ENCODE results near the gene TGFBR1.

- TF ChIP-seq, protein P1, sequence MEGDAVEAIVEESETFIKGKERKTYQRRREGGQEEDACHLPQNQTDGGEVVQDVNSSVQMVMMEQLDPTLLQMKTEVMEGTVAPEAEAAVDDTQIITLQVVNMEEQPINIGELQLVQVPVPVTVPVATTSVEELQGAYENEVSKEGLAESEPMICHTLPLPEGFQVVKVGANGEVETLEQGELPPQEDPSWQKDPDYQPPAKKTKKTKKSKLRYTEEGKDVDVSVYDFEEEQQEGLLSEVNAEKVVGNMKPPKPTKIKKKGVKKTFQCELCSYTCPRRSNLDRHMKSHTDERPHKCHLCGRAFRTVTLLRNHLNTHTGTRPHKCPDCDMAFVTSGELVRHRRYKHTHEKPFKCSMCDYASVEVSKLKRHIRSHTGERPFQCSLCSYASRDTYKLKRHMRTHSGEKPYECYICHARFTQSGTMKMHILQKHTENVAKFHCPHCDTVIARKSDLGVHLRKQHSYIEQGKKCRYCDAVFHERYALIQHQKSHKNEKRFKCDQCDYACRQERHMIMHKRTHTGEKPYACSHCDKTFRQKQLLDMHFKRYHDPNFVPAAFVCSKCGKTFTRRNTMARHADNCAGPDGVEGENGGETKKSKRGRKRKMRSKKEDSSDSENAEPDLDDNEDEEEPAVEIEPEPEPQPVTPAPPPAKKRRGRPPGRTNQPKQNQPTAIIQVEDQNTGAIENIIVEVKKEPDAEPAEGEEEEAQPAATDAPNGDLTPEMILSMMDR (IDR thresholded peaks at IDR 0.05) = no peak
- TF ChIP-seq POLR2A (IDR thresholded peaks at IDR 0.05) = no peak
These were observed 32.9 kb upstream of the TGFBR1 start for GRCh38 chr9:99072040-99072394.
